GM19328 (cell line): ENCODE measurements around the gene CRYBG2.
A peak's percentile ranks its signal among the peaks of the same experiment; 100 is the strongest.
"Not testable (repeated sequence)": the region's sequence is repeated elsewhere in the genome, so short reads cannot be mapped to it uniquely, and the experiment has no call there.

Source experiments
- ATAC-seq: cut with Tn5 transposase; IDR thresholded peaks from one replicate; pipeline ENCODE4 v1.9.1; 2021; ENCODE audit warnings: mild to moderate bottlenecking, moderate library complexity; ENCODE audit not compliant: unreplicated experiment

Gene CRYBG2

DNA sequence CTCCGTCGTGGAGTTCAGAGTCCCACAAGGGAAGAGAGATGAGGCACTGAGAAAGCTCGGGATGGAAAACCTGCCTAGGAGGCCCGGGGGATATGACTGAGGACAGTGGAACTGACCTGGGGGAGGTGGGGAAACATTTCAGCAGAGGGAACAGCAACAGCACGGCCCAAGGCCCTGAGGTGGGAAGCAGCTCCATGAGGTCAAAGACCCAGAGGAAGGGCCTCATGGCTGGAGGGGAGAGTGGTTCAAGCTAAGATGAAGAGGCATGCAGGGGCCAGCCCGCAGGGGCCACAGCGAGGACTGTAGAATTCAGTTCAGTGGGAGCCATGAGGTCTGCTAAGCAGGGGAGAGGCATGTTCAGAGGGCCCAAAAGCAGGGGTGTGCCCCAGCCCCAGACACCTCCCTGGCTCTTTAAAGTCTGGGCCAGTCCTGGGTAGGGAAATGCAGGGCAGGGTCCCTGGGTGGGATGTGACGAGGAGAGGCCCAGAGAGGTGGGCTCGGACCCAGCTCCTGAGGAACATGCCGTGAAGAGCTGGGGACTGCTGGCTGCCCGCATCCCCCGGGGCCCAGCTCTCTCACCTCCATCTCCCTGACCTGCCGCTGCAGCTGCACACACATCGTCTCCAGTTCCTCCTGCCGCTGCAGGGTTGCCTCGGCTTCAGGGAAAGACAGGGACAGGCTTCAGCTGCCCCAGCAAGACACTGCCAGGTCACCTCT, 57.4 kb downstream of the CRYBG2 start:
- ATAC-seq, result no peak

DNA sequence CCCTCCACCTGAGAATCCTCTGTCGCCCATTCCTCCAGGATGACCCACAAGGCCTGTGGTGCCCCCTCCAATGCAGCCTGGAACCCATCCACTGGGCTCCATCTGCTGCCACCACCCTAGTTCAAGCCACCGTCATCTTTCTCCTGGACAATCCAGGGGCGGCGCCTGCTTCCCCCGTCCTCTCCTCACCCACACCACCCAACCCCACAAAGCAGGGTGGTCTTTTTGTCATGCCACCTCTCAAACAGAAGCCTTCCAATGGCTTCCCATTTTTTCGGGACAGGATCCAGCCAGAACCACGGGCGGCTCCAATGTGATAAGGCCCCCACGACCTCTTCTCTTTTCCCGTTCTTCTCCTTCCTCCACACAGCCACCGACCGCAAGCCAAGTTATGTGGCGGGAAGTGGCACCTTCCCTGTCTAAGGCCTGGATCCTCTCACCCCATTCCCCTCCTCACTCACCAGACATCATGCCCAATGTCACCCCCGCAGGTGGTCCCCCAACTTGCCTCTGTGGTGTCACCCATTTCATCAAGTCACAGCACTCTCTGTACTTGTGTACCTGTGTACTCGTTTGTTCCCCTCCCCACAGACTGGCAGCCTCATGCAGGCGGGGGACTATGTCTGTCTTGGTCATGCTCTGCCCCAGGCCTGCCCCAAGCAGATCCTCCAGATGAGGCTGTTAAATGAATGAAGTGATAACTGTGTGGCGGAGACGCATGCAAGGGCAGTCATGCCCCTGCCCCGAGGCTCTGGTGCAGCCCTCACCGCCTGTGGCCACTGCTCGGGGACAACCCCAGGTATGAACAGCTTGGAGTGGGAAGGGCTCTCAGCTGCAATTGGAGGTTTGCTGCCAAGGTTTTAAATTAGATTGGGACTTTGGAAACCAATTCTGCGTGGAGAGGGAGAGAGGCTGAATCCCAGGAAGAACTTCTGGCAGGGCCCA, 58.5 kb downstream of the CRYBG2 start:
- ATAC-seq, result no peak

- no peak for ATAC-seq
Measured at GRCh38 chr1:26293911-26294463, 59.9 kb downstream of the CRYBG2 start.

DNA sequence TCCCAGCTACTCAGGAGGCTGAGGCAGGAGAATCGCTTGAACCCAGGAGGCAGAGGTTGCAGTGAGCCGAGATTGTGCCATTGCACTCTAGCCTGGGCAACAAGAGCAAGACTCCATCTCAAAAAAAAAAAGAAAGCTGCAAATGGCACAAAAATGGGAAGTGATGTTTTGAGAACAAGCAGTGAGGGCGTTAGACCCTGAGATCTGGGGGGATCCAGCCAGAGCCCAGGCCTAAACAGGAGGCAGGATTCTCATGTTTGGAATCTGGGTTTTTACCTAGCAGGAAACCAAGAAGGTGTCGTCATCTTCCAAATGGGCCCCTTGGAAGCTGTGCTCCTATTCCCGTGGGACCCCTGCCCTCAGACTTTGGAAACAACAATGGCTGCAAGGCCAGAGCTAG, 61.2 kb downstream of the CRYBG2 start:
- ATAC-seq, result not testable (repeated sequence)

DNA sequence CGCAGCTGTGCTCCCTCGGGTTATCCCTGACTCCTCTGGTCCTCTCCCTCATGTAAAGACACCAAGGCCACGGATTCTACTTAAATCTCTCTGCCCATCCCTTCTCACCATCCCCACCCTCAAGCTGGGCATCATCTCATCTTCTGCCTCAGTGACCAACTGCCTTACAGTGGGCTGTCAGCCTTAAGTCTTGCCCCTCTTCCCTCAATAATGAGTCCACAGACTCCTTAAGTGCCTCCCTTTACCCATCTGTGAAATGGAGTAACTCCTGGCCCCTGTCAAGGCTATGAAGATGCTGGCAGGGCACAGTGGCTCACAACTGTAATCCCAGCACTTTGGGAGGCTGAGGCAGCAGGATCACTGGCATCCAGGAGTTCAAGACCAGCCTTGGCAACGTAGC, 62.0 kb downstream of the CRYBG2 start:
- no peak for ATAC-seq

DNA sequence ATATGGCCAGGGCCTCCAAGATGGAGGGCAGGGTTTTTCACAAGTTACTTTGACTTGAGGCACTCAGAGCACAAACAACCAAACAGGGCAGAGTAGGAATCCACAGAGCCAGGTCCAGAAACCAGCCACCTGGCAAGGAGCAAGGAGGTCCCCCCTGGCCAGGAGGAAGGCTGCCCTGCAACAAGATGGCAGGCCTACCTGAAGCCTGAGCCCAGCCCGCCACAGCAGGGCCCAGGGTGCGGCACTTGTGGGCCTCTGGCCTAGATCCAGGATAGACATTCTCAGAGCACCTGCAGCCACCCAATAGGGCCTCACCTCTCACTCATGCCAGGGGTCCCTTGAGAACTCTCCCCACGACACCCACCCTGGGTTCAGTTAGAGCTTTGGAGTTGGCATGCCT, 62.5 kb downstream of the CRYBG2 start:
- no peak for ATAC-seq

DNA sequence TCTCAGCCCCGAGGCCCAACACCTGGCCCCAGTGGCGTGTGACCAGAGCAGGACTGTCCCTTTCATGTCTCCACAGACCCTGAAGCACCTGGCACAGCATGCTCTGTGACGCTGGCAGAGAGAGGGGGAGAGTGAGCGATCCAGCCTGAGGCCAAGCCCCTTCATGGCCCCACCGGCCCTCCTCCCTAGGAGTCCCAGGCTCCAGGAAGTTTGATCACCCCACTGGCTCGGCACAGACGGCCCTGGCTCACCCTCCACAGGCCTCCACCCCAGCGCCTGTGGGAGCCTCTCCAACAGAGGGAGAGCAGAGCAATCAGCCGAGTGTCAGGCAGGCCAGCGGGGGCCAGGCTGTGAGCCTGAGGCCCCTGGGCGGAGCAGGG, 63.1 kb downstream of the CRYBG2 start:
- no peak for ATAC-seq

DNA sequence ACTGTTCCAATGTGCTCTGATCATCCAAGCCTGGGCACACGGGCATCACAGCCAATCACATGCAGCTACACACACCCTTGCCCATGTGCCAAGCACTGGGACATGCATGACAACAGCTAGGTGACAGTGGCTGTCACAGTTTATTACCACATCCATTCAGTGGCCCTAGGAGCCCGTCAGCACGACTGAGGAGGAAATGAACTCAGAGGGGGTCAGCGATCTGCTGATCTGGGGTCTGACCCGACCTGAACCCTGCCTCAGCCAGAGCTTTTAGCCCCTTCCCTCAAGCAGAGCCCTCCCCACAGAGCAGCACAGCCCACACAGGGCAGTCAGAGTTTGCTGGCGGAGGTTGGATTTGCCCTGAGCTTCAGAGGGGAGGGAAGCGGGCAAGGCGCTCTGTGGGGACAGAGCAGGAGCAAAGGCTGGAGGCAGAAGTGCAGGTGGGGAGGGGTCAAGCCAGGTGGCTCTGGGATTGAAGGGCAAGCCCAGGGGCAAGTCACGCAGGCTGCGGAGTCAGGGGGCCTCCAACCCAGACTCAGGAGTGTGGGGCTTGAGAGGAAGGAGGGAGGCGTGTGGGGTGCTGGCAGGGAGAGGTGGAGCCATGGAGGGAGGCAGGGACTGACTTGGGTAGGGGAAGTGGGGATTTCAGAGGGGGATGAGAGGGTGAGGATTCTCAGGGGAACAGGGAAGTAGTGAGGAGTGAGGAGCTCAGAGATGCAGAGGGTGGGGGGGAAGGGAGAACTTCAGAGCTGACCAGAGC, 63.6 kb downstream of the CRYBG2 start:
- no peak for ATAC-seq

- ATAC-seq, result no peak
Measured at GRCh38 chr1:26289158-26290059, 64.5 kb downstream of the CRYBG2 start.

- no peak for ATAC-seq
Measured at GRCh38 chr1:26288311-26288941, 65.5 kb downstream of the CRYBG2 start.

DNA sequence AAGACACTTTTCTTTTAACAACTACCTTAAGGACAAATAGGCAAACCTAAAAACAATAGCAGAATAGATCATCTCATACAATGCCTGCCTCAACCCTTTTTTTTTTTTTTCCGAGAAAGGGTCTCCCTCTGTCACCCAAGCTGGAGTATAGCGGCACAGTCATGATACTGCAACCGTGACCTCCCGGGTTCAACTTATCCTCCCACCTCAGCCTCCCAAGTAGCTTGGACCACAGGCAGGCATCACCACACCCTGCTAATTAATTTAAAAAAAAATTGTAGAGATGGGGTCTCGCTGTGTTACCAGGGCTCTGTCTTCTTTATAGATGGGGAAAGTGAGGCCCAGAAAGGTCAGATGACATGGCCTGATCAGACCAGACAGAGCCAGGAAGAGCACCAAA, 66.1 kb downstream of the CRYBG2 start:
- no peak for ATAC-seq

GRCh38 chr1:26287033-26287711, 66.8 kb downstream of the CRYBG2 start:
- peak; percentile 30 for ATAC-seq

GRCh38 chr1:26286064-26286416, 67.9 kb downstream of the CRYBG2 start:
- no peak for ATAC-seq

GRCh38 chr1:26285366-26286063, 68.4 kb downstream of the CRYBG2 start:
- ATAC-seq, result no peak

- no peak for ATAC-seq
Measured at GRCh38 chr1:26284597-26285347, 69.2 kb downstream of the CRYBG2 start.

GRCh38 chr1:26283871-26284596, 69.9 kb downstream of the CRYBG2 start:
- ATAC-seq, result no peak

- no peak for ATAC-seq
Measured at GRCh38 chr1:26283279-26283853, 70.6 kb downstream of the CRYBG2 start.
